ENCODE data around the gene CYB561. TPM values are rescaled to one million over a fixed set of nuclear protein-coding genes. Genes with fewer than 3 reads are reported as not detected.

The CYB561 gene
- total RNA-seq, 1 experiment from 2014 or later, result 125 TPM

DNA sequence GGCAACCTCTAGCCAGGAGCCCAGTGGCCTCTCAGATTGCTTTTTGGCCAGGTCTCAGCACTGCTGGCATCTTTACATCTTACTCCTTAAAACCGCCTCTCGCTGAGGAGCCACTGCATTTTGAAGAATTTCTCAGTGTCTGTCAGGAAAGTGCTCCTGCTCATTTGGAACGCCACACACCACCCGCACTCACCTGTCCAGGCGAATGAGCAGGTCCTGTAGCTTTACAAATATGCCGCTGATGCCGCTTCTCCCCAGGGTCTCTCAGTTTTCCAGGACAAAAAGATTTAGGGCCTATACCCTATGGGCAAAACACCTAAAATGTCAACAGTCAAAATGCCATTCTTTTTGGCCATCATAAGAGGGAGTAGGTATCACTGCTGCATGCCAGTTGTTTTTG lies 22.1 kb downstream of the CYB561 start:
- BruUV-seq (replicated peaks), result no TSS peak
- Histone ChIP-seq H3K27ac (ENCODE audit: low read length) (no peak overlapping the region), H3K4me1 (ENCODE audit: insufficient read depth, low read length) (peaks cover 20% of the 10 kb centered on the region), H3K9me2 (replicated peaks; ENCODE audit: low read length) (no peaks in the 10 kb centered on the region), H3K4me3 (ENCODE audit: low read length) (no peak overlapping the region), H3K79me2 (ENCODE audit: low read length) (no peaks in the 10 kb centered on the region), H3F3A (ENCODE audit: low read length, unreplicated experiment) (peaks cover 5% of the 10 kb centered on the region), H3K9ac (ENCODE audit: low read length) (no peak overlapping the region), H3K4me2 (ENCODE audit: low read length) (no peak overlapping the region), H3K9me3 (ENCODE audit: low read length) (no peaks in the 10 kb centered on the region), H2AFZ (ENCODE audit: low read length) (no peak overlapping the region), H3K36me3 (ENCODE audit: low read depth, low read length) (peaks cover 9% of the 10 kb centered on the region; the same call in 1 of the 2 replicates), H4K20me1 (ENCODE audit: low read length) (no peaks in the 10 kb centered on the region), H3K27me3 (ENCODE audit: low read length) (no peaks in the 10 kb centered on the region)
- POLR2A ChIA-PET (ENCODE audit: unreplicated experiment), result no interaction called here
- intact Hi-C loops (cut with micrococcal nuclease), result loop anchor here (10.0 kb wide), 1 partner anchor 271 kb away; no protein-coding TSS in a partner anchor
- CTCF ChIA-PET, result no interaction called here
- no peak for DNase-seq
- ATAC-seq, result no peak
- TF ChIP-seq, protein P1, sequence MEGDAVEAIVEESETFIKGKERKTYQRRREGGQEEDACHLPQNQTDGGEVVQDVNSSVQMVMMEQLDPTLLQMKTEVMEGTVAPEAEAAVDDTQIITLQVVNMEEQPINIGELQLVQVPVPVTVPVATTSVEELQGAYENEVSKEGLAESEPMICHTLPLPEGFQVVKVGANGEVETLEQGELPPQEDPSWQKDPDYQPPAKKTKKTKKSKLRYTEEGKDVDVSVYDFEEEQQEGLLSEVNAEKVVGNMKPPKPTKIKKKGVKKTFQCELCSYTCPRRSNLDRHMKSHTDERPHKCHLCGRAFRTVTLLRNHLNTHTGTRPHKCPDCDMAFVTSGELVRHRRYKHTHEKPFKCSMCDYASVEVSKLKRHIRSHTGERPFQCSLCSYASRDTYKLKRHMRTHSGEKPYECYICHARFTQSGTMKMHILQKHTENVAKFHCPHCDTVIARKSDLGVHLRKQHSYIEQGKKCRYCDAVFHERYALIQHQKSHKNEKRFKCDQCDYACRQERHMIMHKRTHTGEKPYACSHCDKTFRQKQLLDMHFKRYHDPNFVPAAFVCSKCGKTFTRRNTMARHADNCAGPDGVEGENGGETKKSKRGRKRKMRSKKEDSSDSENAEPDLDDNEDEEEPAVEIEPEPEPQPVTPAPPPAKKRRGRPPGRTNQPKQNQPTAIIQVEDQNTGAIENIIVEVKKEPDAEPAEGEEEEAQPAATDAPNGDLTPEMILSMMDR (conservative IDR thresholded peaks at IDR 0.05; ENCODE audit: low read depth, low read length), result no peak
- TF ChIP-seq EZH2 (IDR thresholded peaks at IDR 0.05; ENCODE audit: low read length, unreplicated experiment) (no peak), EZH2phosphoT487 (IDR thresholded peaks at IDR 0.05; ENCODE audit: borderline replicate concordance, low read length) (no peak)

DNA sequence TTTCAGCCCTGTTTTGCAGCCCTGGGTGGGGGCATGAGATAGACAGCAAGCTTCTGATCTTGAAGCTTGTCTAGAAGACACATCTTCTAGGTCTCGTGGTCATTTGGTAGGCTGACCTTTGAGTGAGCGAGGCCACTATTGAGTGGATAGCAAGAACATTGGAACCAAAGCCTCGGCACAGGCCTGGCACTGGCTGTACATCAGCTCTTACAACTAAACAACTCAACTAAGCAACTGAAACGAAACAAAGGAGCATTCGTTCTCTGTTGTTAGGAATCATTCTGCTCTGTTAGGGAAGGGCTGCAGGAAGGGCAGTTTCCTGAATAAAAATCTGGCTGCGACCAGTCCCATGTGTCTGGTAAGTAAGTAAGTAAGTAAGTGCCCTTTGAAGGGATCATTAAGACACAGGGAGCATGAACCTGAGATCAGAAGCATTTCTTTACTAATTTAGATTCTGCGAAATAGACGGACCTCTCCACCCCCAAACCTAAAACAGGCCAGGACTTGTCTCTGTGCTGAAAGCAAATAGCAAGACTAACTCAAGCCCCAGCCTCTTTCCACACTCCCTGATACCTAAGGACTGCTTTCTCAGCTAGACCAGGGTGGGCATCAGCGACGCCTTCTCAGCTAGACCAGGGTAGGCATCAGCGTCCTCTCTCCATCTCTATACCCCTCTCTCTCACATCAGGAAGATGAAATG lies 22.7 kb downstream of the CYB561 start:
- intact Hi-C loops (cut with micrococcal nuclease), result loop anchor here (10.0 kb wide), 1 partner anchor 271 kb away; no protein-coding TSS in a partner anchor
- no peak overlapping the region for H3K27ac ChIP-seq (ENCODE audit: low read length)
- peaks cover 17% of the 10 kb centered on the region for H3K4me1 ChIP-seq (ENCODE audit: insufficient read depth, low read length)
- H3K9me3 ChIP-seq (ENCODE audit: low read length), result no peaks in the 10 kb centered on the region
- H3K27me3 ChIP-seq (ENCODE audit: low read length), result no peaks in the 10 kb centered on the region
- peaks cover 5% of the 10 kb centered on the region for H3F3A ChIP-seq (ENCODE audit: low read length, unreplicated experiment)
- no peaks in the 10 kb centered on the region for H3K79me2 ChIP-seq (ENCODE audit: low read length)
- no peak overlapping the region for H3K9ac ChIP-seq (ENCODE audit: low read length)
- H3K36me3 ChIP-seq (ENCODE audit: low read depth, low read length), result peaks cover 9% of the 10 kb centered on the region; the same call in 1 of the 2 replicates
- no peak for DNase-seq
- H3K4me3 ChIP-seq (ENCODE audit: low read length), result no peak overlapping the region
- CTCF ChIA-PET, result no interaction called here
- H3K9me2 ChIP-seq (replicated peaks; ENCODE audit: low read length), result no peaks in the 10 kb centered on the region
- no peak overlapping the region for H2AFZ ChIP-seq (ENCODE audit: low read length)
- BruUV-seq (replicated peaks), result no TSS peak
- POLR2A ChIA-PET (ENCODE audit: unreplicated experiment), result no interaction called here
- no peak overlapping the region for H3K4me2 ChIP-seq (ENCODE audit: low read length)
- no peak for ATAC-seq
- TF ChIP-seq EZH2 (IDR thresholded peaks at IDR 0.05; ENCODE audit: low read length, unreplicated experiment), result no peak
- TF ChIP-seq EZH2phosphoT487 (IDR thresholded peaks at IDR 0.05; ENCODE audit: borderline replicate concordance, low read length), result no peak
- TF ChIP-seq, protein P1 (conservative IDR thresholded peaks at IDR 0.05; ENCODE audit: low read depth, low read length), result no peak
- H4K20me1 ChIP-seq (ENCODE audit: low read length), result no peaks in the 10 kb centered on the region
